Ovary (tissue), 3 donors: ENCODE measurements around the gene FBXO27.
"Not testable (repeated sequence)": the region's sequence is repeated elsewhere in the genome, so short reads cannot be mapped to it uniquely, and the experiment has no call there.

Experiments used
- CTCF ChIP-seq, 3 donors: fragments of 450-650 bp in 2 of 3; fragments of 200-600 bp in 1 of 3; IDR thresholded peaks; one replicate each; pipeline versions ENCODE4 v1.5.1 to v1.8.0; 2016 to 2022; ENCODE audit warnings: antibody characterized with exemption in 3 of 3, mild to moderate bottlenecking in 1 of 3
- EP300 ChIP-seq: sonication (generic); formaldehyde crosslinking; IDR thresholded peaks from one replicate; pipeline ENCODE4 v1.6.1; 2017; ENCODE audit warnings: antibody characterized with exemption
- POLR2A ChIP-seq: fragments of 450-650 bp; IDR thresholded peaks from one replicate; pipeline ENCODE4 v1.6.1; 2017; ENCODE audit warnings: antibody characterized with exemption, mild to moderate bottlenecking, moderate library complexity
- donor health status: DM: no; HTN: no; CAD: no.

GRCh38 chr19:39068259-39068658 is 35.9 kb upstream of the FBXO27 start:
- not testable (repeated sequence) for TF ChIP-seq CTCF (IDR thresholded peaks at IDR 0.05); POLR2A; EP300
